Activated T-cell treated with anti-CD3 and anti-CD28 coated beads, Interleukin-2, amount 50 U/mL, for 4 hours (primary cell): Measurements from ENCODE around the gene WT1. TPM values are rescaled to one million over a fixed set of nuclear protein-coding genes. Genes with fewer than 3 reads are reported as not detected.
"Not testable (repeated sequence)": the region's sequence is repeated elsewhere in the genome, so short reads cannot be mapped to it uniquely, and the experiment has no call there.

Experiments
- ATAC-seq, 2 donors: fragments of 200-7000 bp; cut with Tn5 transposase; one replicate each; pipeline ENCODE4 v1.10.0; 2021
- DNase-seq: peaks from one replicate; pipeline ENCODE4 v3.0.0-alpha.2; 2020
- H3K27me3 Mint-ChIP-seq: one replicate; pipeline ENCODE4 v1.8.0; 2021; ENCODE audit warnings: low read depth, mixed read lengths
- H3K36me3 Mint-ChIP-seq: one replicate; pipeline ENCODE4 v1.8.0; 2022; ENCODE audit warnings: mixed read lengths; ENCODE audit not compliant: insufficient read depth
- H3K4me1 Mint-ChIP-seq: one replicate; pipeline ENCODE4 v1.8.0; 2021; ENCODE audit warnings: low read depth, mixed read lengths
- H3K4me3 Mint-ChIP-seq: one replicate; pipeline ENCODE4 v1.8.0; 2021; ENCODE audit warnings: mild to moderate bottlenecking, moderate library complexity, mixed read lengths
- H3K9me3 Mint-ChIP-seq: one replicate; pipeline ENCODE4 v1.8.0; 2021; ENCODE audit warnings: mixed read lengths
- total RNA-seq, 3 donors: library from RNA; stranded (reverse); gene quantifications; one replicate each; pipeline ENCODE4 v1.2.1, GENCODE V29; 2021

WT1 gene
- total RNA-seq: under 1 TPM in 2 of 3 donors, not detected in 1; 0.18 to 0.30 TPM

- no peaks in the 10 kb centered on the region for H3K36me3 Mint-ChIP-seq
- ATAC-seq (peak in 1 of 2 donors; percentile 28), DNase-seq (no peak)
- H3K4me1 Mint-ChIP-seq: peaks cover 36% of the 10 kb centered on the region
- peak within 1 kb of the TSS; percentile 29 for H3K4me3 Mint-ChIP-seq
- H3K9me3 Mint-ChIP-seq: no peaks in the 10 kb centered on the region
- peaks cover 80% of the 10 kb centered on the region for H3K27me3 Mint-ChIP-seq
These were observed at the start of gene WT1 for GRCh38 chr11:32435511-32435941. Gene WT1, minus strand, starts transcription at chr11:32435539.

GRCh38 chr11:32479291-32479690 lies 44.0 kb upstream of the WT1 start:
- ATAC-seq: no peak
- Mint-ChIP-seq H3K4me3 (no peak overlapping the region), H3K4me1 (no peaks in the 10 kb centered on the region)

GRCh38 chr11:32478277-32478731 lies 43.0 kb upstream of the WT1 start:
- ATAC-seq (no peak), DNase-seq (no peak)
- no peak overlapping the region for H3K4me3 Mint-ChIP-seq
- H3K27me3 Mint-ChIP-seq: no peaks in the 10 kb centered on the region
- H3K9me3 Mint-ChIP-seq: no peaks in the 10 kb centered on the region
- H3K4me1 Mint-ChIP-seq: no peaks in the 10 kb centered on the region
- no peaks in the 10 kb centered on the region for H3K36me3 Mint-ChIP-seq

More at GRCh38 chr11:32479291-32479690, 44.0 kb upstream of the WT1 start:
- Mint-ChIP-seq H3K9me3 (no peaks in the 10 kb centered on the region), H3K27me3 (no peaks in the 10 kb centered on the region), H3K36me3 (no peaks in the 10 kb centered on the region)
- no peak for DNase-seq

DNA sequence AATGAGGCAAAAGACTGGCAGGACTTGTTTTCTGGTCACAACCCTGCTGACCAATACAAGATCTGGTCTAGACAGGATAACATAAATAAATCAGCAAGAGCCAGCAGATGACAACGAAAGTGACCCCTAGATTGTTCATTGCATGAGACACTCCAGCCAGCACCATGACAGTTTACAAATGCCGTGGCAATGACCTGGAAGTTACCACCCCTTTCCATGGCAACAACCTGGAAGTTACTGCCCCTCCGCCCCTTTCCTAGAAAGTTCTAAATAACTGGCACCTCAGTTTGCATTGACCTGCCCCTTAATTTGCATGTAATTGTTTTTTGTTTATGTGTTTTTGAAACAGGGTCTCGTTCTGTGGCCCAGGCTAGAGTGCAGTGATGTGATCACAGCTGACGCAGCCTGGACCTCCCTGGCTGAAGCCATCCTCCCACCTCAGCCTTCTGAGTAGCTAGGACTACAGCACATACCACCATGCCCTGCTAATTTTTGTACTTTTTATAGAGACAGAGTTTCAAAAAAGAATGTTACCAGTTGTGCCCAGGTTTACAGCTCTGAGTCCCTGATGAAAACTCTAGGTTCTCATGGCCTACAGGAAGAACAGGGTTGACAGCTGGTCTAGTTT lies 38.1 kb upstream of the WT1 start:
- ATAC-seq (no peak), DNase-seq (no peak)
- no peaks in the 10 kb centered on the region for H3K36me3 Mint-ChIP-seq
- no peaks in the 10 kb centered on the region for H3K27me3 Mint-ChIP-seq
- no peaks in the 10 kb centered on the region for H3K4me1 Mint-ChIP-seq
- no peak overlapping the region for H3K4me3 Mint-ChIP-seq
- no peaks in the 10 kb centered on the region for H3K9me3 Mint-ChIP-seq

- Mint-ChIP-seq H3K4me3 (no peak overlapping the region), H3K9me3 (no peaks in the 10 kb centered on the region), H3K36me3 (no peaks in the 10 kb centered on the region), H3K4me1 (no peaks in the 10 kb centered on the region), H3K27me3 (no peaks in the 10 kb centered on the region)
- DNase-seq: no peak
- no peak for ATAC-seq
These were observed 36.9 kb upstream of the WT1 start for GRCh38 chr11:32472226-32472625.

DNA sequence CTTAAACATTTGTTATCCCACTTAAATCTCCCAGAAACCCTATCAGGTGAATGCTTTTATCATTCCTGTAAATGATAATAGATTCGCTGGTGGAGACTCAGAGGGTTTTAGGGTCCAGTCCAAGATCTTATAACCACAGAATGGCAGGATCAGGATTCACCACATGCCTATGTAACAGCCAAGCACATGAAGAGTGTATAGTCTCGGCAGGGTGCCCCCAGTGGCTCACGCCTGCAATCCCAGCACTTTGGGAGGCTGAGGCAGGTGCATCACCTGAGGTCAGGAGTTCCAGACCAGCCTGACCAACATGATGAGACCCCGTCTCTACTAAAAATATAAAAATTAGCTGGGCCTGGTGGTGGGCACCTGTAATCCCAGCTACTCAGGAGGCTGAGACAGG lies 36.2 kb upstream of the WT1 start:
- not testable (repeated sequence) for H3K27me3 Mint-ChIP-seq, ATAC-seq, H3K9me3 Mint-ChIP-seq, H3K4me1 Mint-ChIP-seq, DNase-seq, H3K36me3 Mint-ChIP-seq, H3K4me3 Mint-ChIP-seq

DNA sequence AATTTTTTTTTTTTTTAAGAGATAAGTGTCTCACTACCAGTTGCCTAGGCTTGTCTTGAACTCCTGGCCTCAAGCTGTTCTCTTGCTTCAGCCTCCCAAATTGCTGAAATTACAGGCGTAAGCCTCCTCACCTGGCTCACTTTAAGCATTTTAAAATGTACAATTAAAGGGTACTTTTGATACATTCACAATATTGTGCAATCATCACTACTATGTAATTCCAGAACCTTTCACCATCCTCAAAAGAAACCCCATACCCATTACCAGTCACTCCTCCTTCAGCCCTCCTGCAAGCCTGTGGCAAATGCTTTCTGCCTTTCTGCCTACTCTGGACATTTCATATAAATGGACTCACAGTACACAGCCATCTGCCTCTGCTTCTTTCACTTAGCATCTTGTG lies 34.5 kb upstream of the WT1 start:
- H3K9me3 Mint-ChIP-seq: no peaks in the 10 kb centered on the region
- H3K4me3 Mint-ChIP-seq: no peak overlapping the region
- ATAC-seq (no peak), DNase-seq (no peak)
- H3K4me1 Mint-ChIP-seq: no peaks in the 10 kb centered on the region
- H3K27me3 Mint-ChIP-seq: peaks cover 2% of the 10 kb centered on the region
- no peaks in the 10 kb centered on the region for H3K36me3 Mint-ChIP-seq

- Mint-ChIP-seq H3K36me3 (no peaks in the 10 kb centered on the region), H3K27me3 (peaks cover 2% of the 10 kb centered on the region), H3K4me1 (no peaks in the 10 kb centered on the region), H3K4me3 (no peak overlapping the region), H3K9me3 (no peaks in the 10 kb centered on the region)
- ATAC-seq (no peak), DNase-seq (no peak)
These were observed 31.1 kb upstream of the WT1 start for GRCh38 chr11:32466279-32466915.

GRCh38 chr11:32464078-32464477 lies 28.7 kb upstream of the WT1 start:
- H3K27me3 Mint-ChIP-seq: peaks cover 4% of the 10 kb centered on the region
- no peaks in the 10 kb centered on the region for H3K4me1 Mint-ChIP-seq
- no peak overlapping the region for H3K4me3 Mint-ChIP-seq
- no peaks in the 10 kb centered on the region for H3K9me3 Mint-ChIP-seq
- no peaks in the 10 kb centered on the region for H3K36me3 Mint-ChIP-seq
- no peak for ATAC-seq
- DNase-seq: no peak

DNA sequence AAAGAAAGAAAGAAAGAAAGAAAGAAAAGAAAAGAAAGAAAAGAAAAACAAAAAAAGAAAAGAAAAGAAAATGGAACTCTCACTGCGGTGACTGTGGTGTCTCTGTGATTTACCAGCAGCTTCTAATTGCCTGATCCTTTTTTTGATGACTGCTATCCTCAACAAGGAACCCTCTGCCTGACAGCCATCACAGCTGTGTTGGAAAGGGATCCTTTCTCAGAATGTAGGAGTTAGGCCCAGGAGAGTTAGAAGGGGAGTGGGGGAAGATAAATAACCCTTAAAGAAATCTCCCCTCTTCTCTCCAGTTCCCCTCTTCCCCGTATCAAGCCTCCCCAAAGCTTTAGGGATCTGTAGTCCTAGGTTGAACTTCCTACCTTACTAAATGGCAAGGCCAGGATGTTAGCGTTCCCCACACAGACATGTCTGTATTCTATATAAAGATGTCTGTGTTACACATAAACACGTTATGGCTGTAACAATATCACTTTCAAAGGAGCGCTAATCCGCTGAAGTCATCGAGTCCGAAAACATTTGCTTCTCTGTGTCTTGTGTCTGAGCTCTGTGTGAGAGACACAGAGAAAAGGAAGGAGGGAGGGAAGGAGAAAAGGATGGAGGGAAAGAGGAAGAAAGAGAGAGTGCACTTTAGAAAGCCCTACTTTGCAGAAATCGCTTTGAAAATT lies 26.8 kb upstream of the WT1 start:
- ATAC-seq: no peak

GRCh38 chr11:32456864-32457263 lies 21.5 kb upstream of the WT1 start:
- Mint-ChIP-seq H3K4me1 (no peaks in the 10 kb centered on the region), H3K9me3 (no peaks in the 10 kb centered on the region), H3K27me3 (peaks cover 2% of the 10 kb centered on the region), H3K36me3 (no peaks in the 10 kb centered on the region), H3K4me3 (no peak overlapping the region)
- DNase-seq (no peak), ATAC-seq (no peak)

More for the DNA sequence above, 26.8 kb upstream of the WT1 start:
- DNase-seq: no peak
- Mint-ChIP-seq H3K36me3 (no peaks in the 10 kb centered on the region), H3K9me3 (no peaks in the 10 kb centered on the region), H3K4me3 (no peak overlapping the region), H3K4me1 (no peaks in the 10 kb centered on the region), H3K27me3 (peaks cover 4% of the 10 kb centered on the region)

- no peak for ATAC-seq
These were observed 19.7 kb upstream of the WT1 start for GRCh38 chr11:32454993-32455392.

GRCh38 chr11:32451808-32452207 lies 16.5 kb upstream of the WT1 start:
- H3K27me3 Mint-ChIP-seq: peaks cover 16% of the 10 kb centered on the region
- ATAC-seq: no peak

More at GRCh38 chr11:32454993-32455392, 19.7 kb upstream of the WT1 start:
- Mint-ChIP-seq H3K9me3 (no peaks in the 10 kb centered on the region), H3K27me3 (peaks cover 6% of the 10 kb centered on the region), H3K4me3 (no peak overlapping the region), H3K36me3 (no peaks in the 10 kb centered on the region), H3K4me1 (no peaks in the 10 kb centered on the region)
- DNase-seq: no peak

DNA sequence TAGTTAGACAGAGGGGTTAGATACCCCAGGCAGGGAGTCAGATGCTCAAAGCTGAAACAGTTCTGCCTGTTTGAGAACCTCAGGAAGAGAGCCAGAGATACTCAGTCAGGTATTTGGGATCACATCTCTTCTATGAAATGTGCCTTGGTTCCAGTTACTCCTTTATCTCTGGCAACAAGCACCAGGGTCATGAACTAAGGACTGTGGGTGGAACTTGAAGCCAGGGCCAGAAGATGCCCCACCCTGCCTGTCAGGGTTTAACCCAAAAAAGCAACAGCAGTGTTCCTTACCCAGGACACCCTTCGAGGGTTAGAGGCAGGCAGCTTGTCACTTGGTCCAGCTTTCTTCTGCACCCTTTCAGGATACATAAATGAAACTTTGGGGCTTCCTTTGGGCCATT lies 15.0 kb upstream of the WT1 start:
- H3K9me3 Mint-ChIP-seq: no peaks in the 10 kb centered on the region
- H3K4me3 Mint-ChIP-seq: no peak overlapping the region
- ATAC-seq (no peak), DNase-seq (no peak)
- H3K4me1 Mint-ChIP-seq: no peaks in the 10 kb centered on the region
- H3K27me3 Mint-ChIP-seq: peaks cover 23% of the 10 kb centered on the region
- H3K36me3 Mint-ChIP-seq: no peaks in the 10 kb centered on the region

More at GRCh38 chr11:32451808-32452207, 16.5 kb upstream of the WT1 start:
- Mint-ChIP-seq H3K9me3 (no peaks in the 10 kb centered on the region), H3K36me3 (no peaks in the 10 kb centered on the region), H3K4me3 (no peak overlapping the region), H3K4me1 (no peaks in the 10 kb centered on the region)
- no peak for DNase-seq

DNA sequence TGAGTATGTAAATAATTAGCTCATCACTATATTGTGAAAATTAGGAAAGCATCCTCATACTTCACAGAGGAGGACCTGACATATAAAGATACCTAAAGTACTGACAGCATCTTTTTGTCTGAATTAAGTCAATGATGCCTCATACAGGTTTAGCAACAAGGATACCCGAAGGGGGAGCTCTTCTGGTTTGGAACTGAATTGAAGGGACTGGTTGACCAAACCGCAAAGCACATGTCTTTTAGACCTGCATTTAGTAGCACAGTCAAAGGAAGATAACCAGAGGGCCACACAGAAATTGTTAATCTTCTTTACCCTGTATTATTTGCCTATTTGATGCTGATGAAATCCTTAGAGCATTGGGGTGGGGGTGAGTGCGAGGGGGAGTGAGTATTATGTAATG lies 12.9 kb upstream of the WT1 start:
- Mint-ChIP-seq H3K27me3 (peaks cover 31% of the 10 kb centered on the region), H3K9me3 (no peaks in the 10 kb centered on the region), H3K36me3 (no peaks in the 10 kb centered on the region), H3K4me3 (no peak overlapping the region), H3K4me1 (no peaks in the 10 kb centered on the region)
- ATAC-seq: no peak
- DNase-seq: no peak
